Testis (tissue), 2 donors: ENCODE data around the gene ARHGAP44.

Experiments
- CTCF ChIP-seq, 3 experiments: fragments of 450-650 bp in 2 of 3; fragments of 200-600 bp in 1 of 3; sonication (generic) in 1 of 3; IDR thresholded peaks; one replicate each; pipeline ENCODE4 v1.5.1; 2016 to 2019; ENCODE audit warnings: antibody characterized with exemption in 3 of 3, mild to moderate bottlenecking in 2 of 3, moderate library complexity in 1 of 3
- POLR2A ChIP-seq: fragments of 450-650 bp; IDR thresholded peaks from one replicate; pipeline ENCODE4 v1.6.1; 2017; ENCODE audit warnings: antibody characterized with exemption, mild to moderate bottlenecking, moderate library complexity

DNA sequence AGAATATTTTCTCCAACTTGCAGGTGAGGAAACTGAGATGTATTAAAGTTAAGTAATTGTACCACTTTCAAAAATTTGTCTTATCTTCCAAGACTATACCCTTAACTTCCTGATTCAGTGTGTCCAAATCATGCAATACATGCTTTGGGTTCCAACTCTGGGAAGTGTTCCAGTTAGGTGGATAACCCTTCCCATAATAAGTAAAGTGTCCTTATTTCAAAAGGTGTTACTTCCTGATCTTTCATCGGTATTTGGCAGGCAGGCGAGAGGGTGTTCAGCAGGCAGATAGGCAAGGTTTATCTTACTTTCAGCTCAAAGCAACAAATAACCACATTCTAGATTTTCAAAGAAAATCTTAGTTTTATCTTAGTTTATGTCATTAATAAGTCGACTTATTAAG lies 46.3 kb upstream of the ARHGAP44 start:
- TF ChIP-seq CTCF (IDR thresholded peaks at IDR 0.05) (no peak), POLR2A (no peak)
